Ishikawa (cell line): ENCODE measurements around the gene CLTCL1.

Experiments used
- CEBPB ChIP-seq: IDR thresholded peaks from 2 replicates; pipeline ENCODE4 v1.6.1; 2012
- CREB1 ChIP-seq: IDR thresholded peaks from 2 replicates; pipeline ENCODE4 v1.6.1; 2012; ENCODE audit warnings: low read depth
- EP300 ChIP-seq: IDR thresholded peaks from 2 replicates; pipeline ENCODE4 v1.6.1; 2012; ENCODE audit warnings: borderline replicate concordance
- FOXM1 ChIP-seq: IDR thresholded peaks from 2 replicates; pipeline ENCODE4 v1.6.1; 2012; ENCODE audit warnings: low read depth, borderline replicate concordance
- NFIC ChIP-seq: IDR thresholded peaks from 2 replicates; pipeline ENCODE4 v1.6.1; 2012
- RAD21 ChIP-seq: IDR thresholded peaks from 2 replicates; pipeline ENCODE4 v1.6.1; 2012; ENCODE audit warnings: low read depth
- TAF1 ChIP-seq: IDR thresholded peaks from 2 replicates; pipeline ENCODE4 v1.6.1; 2012; ENCODE audit warnings: low read depth, mild to moderate bottlenecking
- TCF12 ChIP-seq: IDR thresholded peaks from 2 replicates; pipeline ENCODE4 v1.6.1; 2012; ENCODE audit warnings: low read depth
- TEAD4 ChIP-seq: IDR thresholded peaks from 2 replicates; pipeline ENCODE4 v1.6.1; 2012
- YY1 ChIP-seq: IDR thresholded peaks from 2 replicates; pipeline ENCODE4 v1.6.1; 2012; ENCODE audit warnings: low read depth
- ZBTB7A ChIP-seq: IDR thresholded peaks from 2 replicates; pipeline ENCODE4 v1.6.1; 2012; ENCODE audit warnings: low read depth
- TF ChIP-seq, protein P1 (sequence below): IDR thresholded peaks from 2 replicates; pipeline ENCODE4 v1.6.1; 2012
- TF ChIP-seq, protein P2 (sequence below): IDR thresholded peaks from 2 replicates; pipeline ENCODE4 v1.6.1; 2012; ENCODE audit warnings: low read depth, mild to moderate bottlenecking
- TF ChIP-seq, protein P3 (sequence below): IDR thresholded peaks from 2 replicates; pipeline ENCODE4 v1.6.1; 2012

The CLTCL1 gene

DNA sequence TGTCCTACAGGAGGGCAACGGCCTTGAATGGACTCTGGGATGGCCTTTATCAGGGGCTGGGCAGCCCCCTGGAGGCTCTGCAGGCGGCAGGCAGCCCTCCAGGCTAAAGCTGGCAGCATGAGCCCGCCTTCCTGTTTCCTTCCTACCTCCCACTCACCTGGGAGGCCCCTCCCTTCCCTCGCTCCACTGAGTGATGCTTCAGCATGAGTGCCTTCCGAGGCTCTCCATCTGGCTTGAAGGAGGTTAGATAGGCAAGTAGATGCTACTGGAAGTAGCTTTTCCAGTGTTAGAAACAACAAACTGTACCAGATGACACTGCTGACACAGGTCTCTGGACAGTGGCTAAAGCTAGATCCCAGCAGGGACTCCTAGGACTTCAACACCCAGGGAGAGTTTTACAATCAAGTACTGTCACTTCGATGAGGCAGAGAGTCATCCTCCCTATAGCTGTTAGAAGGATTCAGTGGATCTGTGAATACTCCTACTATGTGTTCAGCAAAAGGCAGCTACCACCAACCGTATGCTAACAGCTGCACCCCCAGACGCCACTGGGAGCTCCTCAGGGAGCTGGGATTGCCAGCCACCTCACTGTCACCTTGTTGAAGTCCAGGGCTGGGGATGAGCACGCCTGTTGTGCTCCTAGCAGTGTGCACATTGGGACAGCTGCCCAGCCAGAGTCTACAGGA, 108.9 kb downstream of the CLTCL1 start:
- TF ChIP-seq EP300: no peak
- no peak for TF ChIP-seq ZBTB7A
- no peak for TF ChIP-seq TCF12
- TF ChIP-seq CEBPB: no peak
- no peak for TF ChIP-seq FOXM1
- TF ChIP-seq, protein P1, sequence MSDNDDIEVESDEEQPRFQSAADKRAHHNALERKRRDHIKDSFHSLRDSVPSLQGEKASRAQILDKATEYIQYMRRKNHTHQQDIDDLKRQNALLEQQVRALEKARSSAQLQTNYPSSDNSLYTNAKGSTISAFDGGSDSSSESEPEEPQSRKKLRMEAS: no peak
- TF ChIP-seq TAF1: no peak
- TF ChIP-seq RAD21: no peak
- TF ChIP-seq, protein P2, sequence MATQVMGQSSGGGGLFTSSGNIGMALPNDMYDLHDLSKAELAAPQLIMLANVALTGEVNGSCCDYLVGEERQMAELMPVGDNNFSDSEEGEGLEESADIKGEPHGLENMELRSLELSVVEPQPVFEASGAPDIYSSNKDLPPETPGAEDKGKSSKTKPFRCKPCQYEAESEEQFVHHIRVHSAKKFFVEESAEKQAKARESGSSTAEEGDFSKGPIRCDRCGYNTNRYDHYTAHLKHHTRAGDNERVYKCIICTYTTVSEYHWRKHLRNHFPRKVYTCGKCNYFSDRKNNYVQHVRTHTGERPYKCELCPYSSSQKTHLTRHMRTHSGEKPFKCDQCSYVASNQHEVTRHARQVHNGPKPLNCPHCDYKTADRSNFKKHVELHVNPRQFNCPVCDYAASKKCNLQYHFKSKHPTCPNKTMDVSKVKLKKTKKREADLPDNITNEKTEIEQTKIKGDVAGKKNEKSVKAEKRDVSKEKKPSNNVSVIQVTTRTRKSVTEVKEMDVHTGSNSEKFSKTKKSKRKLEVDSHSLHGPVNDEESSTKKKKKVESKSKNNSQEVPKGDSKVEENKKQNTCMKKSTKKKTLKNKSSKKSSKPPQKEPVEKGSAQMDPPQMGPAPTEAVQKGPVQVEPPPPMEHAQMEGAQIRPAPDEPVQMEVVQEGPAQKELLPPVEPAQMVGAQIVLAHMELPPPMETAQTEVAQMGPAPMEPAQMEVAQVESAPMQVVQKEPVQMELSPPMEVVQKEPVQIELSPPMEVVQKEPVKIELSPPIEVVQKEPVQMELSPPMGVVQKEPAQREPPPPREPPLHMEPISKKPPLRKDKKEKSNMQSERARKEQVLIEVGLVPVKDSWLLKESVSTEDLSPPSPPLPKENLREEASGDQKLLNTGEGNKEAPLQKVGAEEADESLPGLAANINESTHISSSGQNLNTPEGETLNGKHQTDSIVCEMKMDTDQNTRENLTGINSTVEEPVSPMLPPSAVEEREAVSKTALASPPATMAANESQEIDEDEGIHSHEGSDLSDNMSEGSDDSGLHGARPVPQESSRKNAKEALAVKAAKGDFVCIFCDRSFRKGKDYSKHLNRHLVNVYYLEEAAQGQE: no peak
- no peak for TF ChIP-seq TEAD4
- TF ChIP-seq NFIC: no peak
- TF ChIP-seq YY1: no peak
- no peak for TF ChIP-seq CREB1
- TF ChIP-seq, protein P3, sequence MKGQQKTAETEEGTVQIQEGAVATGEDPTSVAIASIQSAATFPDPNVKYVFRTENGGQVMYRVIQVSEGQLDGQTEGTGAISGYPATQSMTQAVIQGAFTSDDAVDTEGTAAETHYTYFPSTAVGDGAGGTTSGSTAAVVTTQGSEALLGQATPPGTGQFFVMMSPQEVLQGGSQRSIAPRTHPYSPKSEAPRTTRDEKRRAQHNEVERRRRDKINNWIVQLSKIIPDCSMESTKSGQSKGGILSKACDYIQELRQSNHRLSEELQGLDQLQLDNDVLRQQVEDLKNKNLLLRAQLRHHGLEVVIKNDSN: no peak

DNA sequence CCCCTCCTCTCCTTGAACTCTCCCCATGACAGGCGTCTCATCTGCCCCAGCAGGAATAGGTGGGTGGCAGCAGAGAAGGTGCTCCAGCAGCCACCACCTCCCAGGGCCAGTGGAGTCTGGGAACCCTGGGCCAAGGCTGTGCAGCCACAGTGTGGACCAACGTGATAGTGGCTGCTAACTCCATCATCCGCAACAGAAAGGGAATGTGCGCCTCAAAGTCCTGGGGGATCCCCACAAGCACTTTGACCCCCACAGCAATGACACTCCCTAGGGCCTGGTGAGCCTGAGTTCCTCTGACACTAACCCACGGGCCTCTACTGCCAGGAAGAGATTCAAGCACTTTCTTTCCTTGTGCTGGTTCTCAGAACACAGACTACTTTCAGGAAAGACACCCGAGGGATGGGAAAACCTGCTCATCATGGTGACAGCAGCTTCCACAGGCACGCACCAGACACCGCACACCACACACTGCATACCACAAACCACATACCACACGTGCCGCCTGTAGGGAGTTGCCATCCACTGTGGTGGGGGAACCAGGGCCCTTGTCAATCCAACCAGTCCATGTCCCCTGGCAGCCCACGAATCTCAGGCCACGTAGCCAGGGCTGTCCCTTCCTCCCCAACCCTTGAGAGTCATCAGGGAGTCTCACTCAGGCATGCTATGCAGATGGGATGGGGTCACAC, 109.6 kb downstream of the CLTCL1 start:
- TF ChIP-seq TCF12: no peak
- no peak for TF ChIP-seq TEAD4
- no peak for TF ChIP-seq CEBPB
- no peak for TF ChIP-seq ZBTB7A
- TF ChIP-seq, protein P3: no peak
- TF ChIP-seq, protein P2: no peak

DNA sequence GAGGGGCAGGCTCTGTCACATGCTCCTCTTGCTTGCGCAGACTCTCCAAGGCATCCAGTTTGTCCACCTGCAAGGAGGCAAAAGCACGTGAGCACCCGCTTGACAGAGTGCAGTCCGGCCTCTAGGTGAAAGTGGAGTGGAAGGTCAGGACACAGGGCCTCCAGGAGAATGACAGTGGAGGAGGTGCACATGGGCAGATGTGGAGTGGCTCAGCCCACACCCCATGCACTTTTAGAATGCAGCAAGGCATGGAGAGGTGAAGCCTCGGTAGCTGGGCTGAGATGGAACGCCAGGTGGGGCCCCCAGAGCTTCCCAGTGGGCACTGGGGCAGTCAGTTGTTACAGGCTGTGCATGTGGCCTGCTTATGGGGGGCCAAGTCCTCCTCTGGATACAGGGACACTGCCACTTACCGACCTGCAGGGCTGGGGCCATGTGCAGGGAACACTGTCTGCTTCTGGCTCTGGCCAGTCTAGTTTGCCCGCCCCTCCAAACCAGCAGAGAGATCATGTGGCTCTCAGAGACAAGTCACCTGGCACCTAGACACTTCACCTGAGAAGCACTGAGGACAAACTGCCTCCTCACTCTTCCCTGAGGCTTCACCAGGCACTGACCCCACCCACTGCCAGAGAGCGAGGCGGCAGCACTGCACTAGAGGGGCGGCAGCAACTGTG, 110.6 kb downstream of the CLTCL1 start:
- TF ChIP-seq EP300 (no peak), TAF1 (no peak), CREB1 (no peak), FOXM1 (no peak), TCF12 (no peak), NFIC (no peak), YY1 (no peak), ZBTB7A (no peak), TEAD4 (no peak)
- TF ChIP-seq, protein P3: no peak
- TF ChIP-seq, protein P1: no peak
- TF ChIP-seq, protein P2: no peak
